Endothelial cell of umbilical vein (primary cell): ENCODE results near the gene PLEKHB1.

ENCODE experiments used
- EZH2 ChIP-seq: IDR thresholded peaks from 2 replicates; pipeline ENCODE4 v1.6.1; 2012; ENCODE audit warnings: borderline replicate concordance, low read depth, mild to moderate bottlenecking, moderate library complexity, low read length, inconsistent platforms; ENCODE audit not compliant: severe bottlenecking
- FOS ChIP-seq: IDR thresholded peaks from 2 replicates; pipeline ENCODE4 v1.6.1; 2011; ENCODE audit warnings: mild to moderate bottlenecking, low read length, moderate library complexity, borderline replicate concordance; ENCODE audit not compliant: insufficient read depth
- GATA2 ChIP-seq: IDR thresholded peaks from 2 replicates; pipeline ENCODE4 v1.7.0; 2011; ENCODE audit warnings: low read depth, mild to moderate bottlenecking, moderate library complexity, mixed read lengths, low read length; ENCODE audit not compliant: insufficient read length, insufficient read depth
- JUN ChIP-seq: IDR thresholded peaks from 2 replicates; pipeline ENCODE4 v1.6.1; 2011; ENCODE audit warnings: borderline replicate concordance, low read depth; ENCODE audit not compliant: insufficient read length, insufficient read depth
- MYC ChIP-seq: IDR thresholded peaks from one replicate; pipeline ENCODE4 v1.6.1; 2011; ENCODE audit warnings: mild to moderate bottlenecking, low read depth, low read length
- POLR2A ChIP-seq: IDR thresholded peaks from 2 replicates; pipeline ENCODE4 v1.6.1; 2012; ENCODE audit warnings: low read depth, mild to moderate bottlenecking, control low read depth, low read length
- POLR2AphosphoS5 ChIP-seq: IDR thresholded peaks from 2 replicates; pipeline ENCODE4 v1.6.1; 2012; ENCODE audit warnings: low read depth, mild to moderate bottlenecking, control low read depth, low read length, moderate library complexity; ENCODE audit not compliant: insufficient read depth
- TF ChIP-seq, protein P1 (sequence below), 2 donors: IDR thresholded peaks; 1 replicate in 1 of 2; 2 replicates in 1 of 2; pipeline ENCODE4 v1.5.1; 2011; ENCODE audit warnings: low read length in 2 of 2, mild to moderate bottlenecking in 2 of 2, moderate library complexity in 2 of 2, control low read depth in 1 of 2, inconsistent platforms in 1 of 2, low read depth in 1 of 2; ENCODE audit not compliant: insufficient read depth in 1 of 2; ENCODE audit errors: extremely low read depth in 1 of 2
- TF ChIP-seq, protein P2 (sequence below): IDR thresholded peaks from 2 replicates; pipeline ENCODE4 v1.6.1; 2011; ENCODE audit not compliant: insufficient read depth, insufficient read length

- TF ChIP-seq, protein P1, sequence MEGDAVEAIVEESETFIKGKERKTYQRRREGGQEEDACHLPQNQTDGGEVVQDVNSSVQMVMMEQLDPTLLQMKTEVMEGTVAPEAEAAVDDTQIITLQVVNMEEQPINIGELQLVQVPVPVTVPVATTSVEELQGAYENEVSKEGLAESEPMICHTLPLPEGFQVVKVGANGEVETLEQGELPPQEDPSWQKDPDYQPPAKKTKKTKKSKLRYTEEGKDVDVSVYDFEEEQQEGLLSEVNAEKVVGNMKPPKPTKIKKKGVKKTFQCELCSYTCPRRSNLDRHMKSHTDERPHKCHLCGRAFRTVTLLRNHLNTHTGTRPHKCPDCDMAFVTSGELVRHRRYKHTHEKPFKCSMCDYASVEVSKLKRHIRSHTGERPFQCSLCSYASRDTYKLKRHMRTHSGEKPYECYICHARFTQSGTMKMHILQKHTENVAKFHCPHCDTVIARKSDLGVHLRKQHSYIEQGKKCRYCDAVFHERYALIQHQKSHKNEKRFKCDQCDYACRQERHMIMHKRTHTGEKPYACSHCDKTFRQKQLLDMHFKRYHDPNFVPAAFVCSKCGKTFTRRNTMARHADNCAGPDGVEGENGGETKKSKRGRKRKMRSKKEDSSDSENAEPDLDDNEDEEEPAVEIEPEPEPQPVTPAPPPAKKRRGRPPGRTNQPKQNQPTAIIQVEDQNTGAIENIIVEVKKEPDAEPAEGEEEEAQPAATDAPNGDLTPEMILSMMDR (IDR thresholded peaks at IDR 0.05; ENCODE audit: extremely low read depth in 1 of 2, insufficient read depth in 1 of 2, low read depth in 1 of 2, low read length in 2 of 2) = no peak
- TF ChIP-seq EZH2 = no peak
- TF ChIP-seq, protein P2, sequence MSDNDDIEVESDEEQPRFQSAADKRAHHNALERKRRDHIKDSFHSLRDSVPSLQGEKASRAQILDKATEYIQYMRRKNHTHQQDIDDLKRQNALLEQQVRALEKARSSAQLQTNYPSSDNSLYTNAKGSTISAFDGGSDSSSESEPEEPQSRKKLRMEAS = no peak
- no peak for TF ChIP-seq POLR2AphosphoS5
- no peak for TF ChIP-seq POLR2A
- no peak for TF ChIP-seq MYC
- no peak for TF ChIP-seq JUN
- TF ChIP-seq GATA2 = no peak
- TF ChIP-seq FOS = no peak
Observed at GRCh38 chr11:73670808-73671207, 24.4 kb downstream of the PLEKHB1 start.
